Stimulated activated CD4-positive, alpha-beta T cell treated with anti-CD3 and anti-CD28 coated beads, Interleukin-15, amount 100 ng/mL, for 1 hour (primary cell): ENCODE results near the gene ATAD2B.
"Not testable (repeated sequence)": the region's sequence is repeated elsewhere in the genome, so short reads cannot be mapped to it uniquely, and the experiment has no call there.

Source experiments
- DNase-seq, 2 donors: peaks; one replicate each; pipeline ENCODE4 v3.0.0-alpha.2; 2020; ENCODE audit warnings: low read depth in 1 of 2, low spot score in 1 of 2

ATAD2B gene

GRCh38 chr2:23751747-23752265 lies 175.1 kb downstream of the ATAD2B start:
- DNase-seq = no peak

GRCh38 chr2:23746141-23746863 lies 180.6 kb downstream of the ATAD2B start:
- DNase-seq = no peak

- no peak for DNase-seq
Observed at GRCh38 chr2:23745726-23746105, 181.2 kb downstream of the ATAD2B start.

DNA sequence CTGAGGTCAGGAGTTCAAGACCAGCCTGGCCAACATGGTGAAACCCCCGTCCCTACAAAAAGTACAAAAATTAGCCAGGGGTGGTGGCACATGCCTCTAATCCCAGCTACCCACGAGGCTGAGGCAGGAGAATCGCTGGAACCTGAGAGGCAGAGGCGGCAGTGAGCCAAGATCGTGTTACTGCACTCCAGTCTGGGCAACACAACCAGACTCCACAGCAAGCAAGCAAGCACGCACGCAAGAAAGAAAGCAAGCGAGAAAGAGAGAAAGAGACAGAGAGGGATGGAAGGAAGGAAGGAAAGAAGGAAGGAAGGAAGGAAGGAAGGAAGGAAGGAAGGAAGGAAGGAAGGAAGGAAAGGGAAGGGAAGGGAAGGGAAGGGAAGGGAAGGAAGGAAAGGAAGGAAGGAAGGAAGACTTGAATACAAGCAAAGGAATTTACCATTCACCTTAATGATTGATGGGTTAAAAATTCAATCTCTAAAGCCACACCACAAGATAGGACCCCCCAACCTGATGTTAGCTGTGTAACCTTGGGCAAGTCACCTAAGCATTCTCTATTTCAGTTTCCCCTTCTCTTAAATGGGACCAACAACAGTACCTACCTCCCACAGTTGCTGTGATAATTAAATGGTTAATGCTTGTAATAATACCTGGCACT lies 181.7 kb downstream of the ATAD2B start:
- DNase-seq = no peak

- DNase-seq = not testable (repeated sequence)
Observed at GRCh38 chr2:23736783-23737182, 190.1 kb downstream of the ATAD2B start.

GRCh38 chr2:23734416-23734815 lies 192.5 kb downstream of the ATAD2B start:
- no peak for DNase-seq

DNA sequence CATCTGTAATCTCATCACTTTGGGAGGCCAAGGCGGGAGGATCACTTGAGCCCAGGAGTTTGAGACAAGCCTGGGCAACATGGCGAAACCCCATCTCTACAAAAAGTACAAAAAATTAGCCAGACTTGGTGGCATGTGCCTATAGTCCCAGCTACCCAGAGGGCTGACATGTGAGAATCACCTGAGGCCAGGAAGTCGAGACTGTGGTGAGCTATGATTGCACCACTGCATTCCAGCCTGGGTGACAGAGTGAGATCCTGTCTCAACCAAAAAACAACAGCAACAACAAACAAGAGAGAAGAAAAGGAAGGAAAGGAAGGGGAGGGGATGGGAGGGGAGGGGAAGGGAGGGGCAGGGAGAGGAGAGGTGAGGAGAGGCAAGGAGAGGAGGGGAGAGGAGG lies 203.9 kb downstream of the ATAD2B start:
- not testable (repeated sequence) for DNase-seq

DNA sequence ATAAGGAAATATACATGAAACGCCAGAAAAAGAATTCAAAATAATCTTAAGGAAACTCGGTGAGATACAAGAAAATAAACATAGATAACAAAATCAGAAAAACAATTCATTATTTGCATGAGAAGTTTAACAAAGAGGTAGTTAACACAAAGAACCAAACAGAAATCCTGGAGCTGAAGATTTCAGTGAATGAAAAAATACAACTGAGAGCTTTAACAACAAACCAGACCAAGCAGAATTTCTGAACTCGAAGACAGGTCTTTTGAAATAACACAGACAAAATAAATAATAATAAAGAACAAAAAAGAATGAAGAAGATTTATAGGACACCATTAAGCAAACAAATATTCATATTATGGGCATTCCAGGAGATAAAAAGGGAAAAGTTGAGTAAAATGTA lies 204.7 kb downstream of the ATAD2B start:
- DNase-seq = no peak

- DNase-seq = no peak
Observed at GRCh38 chr2:23721454-23721826, 205.5 kb downstream of the ATAD2B start.

- DNase-seq = no peak
Observed at GRCh38 chr2:23720705-23721453, 206.0 kb downstream of the ATAD2B start.

- DNase-seq = no peak
Observed at GRCh38 chr2:23719716-23720115, 207.2 kb downstream of the ATAD2B start.

- no peak for DNase-seq
Observed at GRCh38 chr2:23718931-23719700, 207.8 kb downstream of the ATAD2B start.

- no peak for DNase-seq
Observed at GRCh38 chr2:23713351-23713750, 213.6 kb downstream of the ATAD2B start.

- no peak for DNase-seq
Observed at GRCh38 chr2:23712756-23713151, 214.2 kb downstream of the ATAD2B start.

DNA sequence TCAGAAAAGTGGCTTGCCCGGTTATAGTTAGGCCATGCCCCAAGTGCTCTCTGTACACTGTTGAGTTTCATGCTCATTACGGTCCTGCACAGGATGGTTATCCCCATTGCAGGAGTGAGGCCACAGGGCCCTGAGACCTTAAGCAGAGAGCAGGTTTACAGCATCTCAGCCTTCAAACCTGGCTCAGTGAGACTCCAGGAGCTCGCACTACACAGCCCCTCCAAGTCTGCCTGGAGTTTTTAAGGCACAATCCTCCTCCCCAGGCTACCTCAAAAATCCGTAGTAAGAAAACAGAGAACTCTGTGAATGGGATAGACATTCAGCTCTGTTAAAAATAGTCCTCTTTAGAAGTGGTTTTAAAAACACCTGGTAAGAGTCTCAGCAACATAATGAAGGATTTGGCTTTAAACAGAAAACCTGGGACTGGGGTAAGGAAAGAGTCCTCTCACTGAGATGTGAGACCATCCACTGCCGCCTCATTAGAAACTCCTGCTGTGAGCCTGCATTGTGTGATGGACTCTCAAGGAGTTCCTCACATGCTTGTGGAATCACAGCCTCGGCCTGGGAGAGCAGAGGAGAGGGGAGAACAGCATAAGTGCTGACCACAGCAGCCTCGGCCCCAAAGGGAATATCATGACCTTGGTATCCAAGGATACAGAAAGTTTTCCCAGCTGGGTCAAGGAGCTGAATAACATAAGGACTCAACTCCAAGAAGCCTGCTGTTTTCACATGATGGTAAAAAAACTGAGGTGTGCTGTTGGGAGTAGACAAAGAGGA lies 214.8 kb downstream of the ATAD2B start:
- no peak for DNase-seq

GRCh38 chr2:23709311-23709710 lies 217.6 kb downstream of the ATAD2B start:
- no peak for DNase-seq

- no peak for DNase-seq
Observed at GRCh38 chr2:23708771-23709170, 218.2 kb downstream of the ATAD2B start.

DNA sequence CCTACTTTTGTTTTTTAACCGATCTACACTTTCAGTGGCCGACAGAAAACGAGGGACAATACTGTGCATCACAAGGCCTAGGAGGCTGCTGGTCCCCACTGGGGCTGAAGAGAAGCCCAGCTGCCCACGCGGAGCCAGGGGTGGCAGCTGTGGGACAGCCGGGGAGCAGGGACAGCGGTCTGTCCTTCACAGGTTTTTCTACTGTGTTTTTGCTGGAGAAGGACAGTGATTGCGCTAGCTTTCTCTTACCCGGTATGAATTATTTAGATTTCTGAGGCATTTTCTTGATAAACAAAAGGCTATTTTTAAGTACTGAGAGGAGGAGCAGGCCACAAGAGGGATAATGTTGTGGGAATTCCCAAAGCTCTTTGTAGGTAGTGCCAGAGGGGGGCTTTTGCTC lies 219.8 kb downstream of the ATAD2B start:
- no peak for DNase-seq

- no peak for DNase-seq
Observed at GRCh38 chr2:23706613-23707078, 220.3 kb downstream of the ATAD2B start.
